Prostate gland (tissue), 2 donors: ENCODE results near the gene HERC3. TPM values are rescaled to one million over a fixed set of nuclear protein-coding genes. Genes with fewer than 3 reads are reported as not detected.
A peak's percentile ranks its signal among the peaks of the same experiment; 100 is the strongest.

Experiments
- DNase-seq: peaks from one replicate; pipeline ENCODE4 v3.0.0-alpha.2; 2019; ENCODE audit warnings: low spot score
- H3K27ac ChIP-seq, 2 donors: fragments of 200-600 bp; sonication (generic); 2 replicates each; pipeline ENCODE4 v1.5.1; 2017 to 2019
- H3K27me3 ChIP-seq: fragments of 200-600 bp; sonication (generic); replicated peaks from 2 replicates; pipeline ENCODE4 v1.5.1; 2019; ENCODE audit not compliant: insufficient read depth
- H3K36me3 ChIP-seq, 2 donors: fragments of 200-600 bp; sonication (generic); 1 replicate in 1 of 2; 2 replicates in 1 of 2; pipeline versions ENCODE4 v1.5.1 to v1.8.1; 2017 to 2019
- H3K4me1 ChIP-seq: fragments of 200-600 bp; sonication (generic); replicated peaks from 2 replicates; pipeline ENCODE4 v1.5.1; 2019
- H3K4me3 ChIP-seq, 2 donors: fragments of 200-600 bp; sonication (generic); 2 replicates each; pipeline ENCODE4 v1.5.1; 2017 to 2019
- H3K9me3 ChIP-seq: fragments of 200-600 bp; sonication (generic); 2 replicates; pipeline ENCODE4 v1.5.1; 2017
- POLR2A ChIP-seq: fragments of 450-650 bp; IDR thresholded peaks from one replicate; pipeline ENCODE4 v1.6.1; 2016; ENCODE audit warnings: antibody characterized with exemption, mild to moderate bottlenecking
- POLR2AphosphoS5 ChIP-seq: sonication (generic); formaldehyde crosslinking; IDR thresholded peaks from one replicate; pipeline ENCODE4 v1.6.1; 2017; ENCODE audit warnings: antibody characterized with exemption
- WGBS: methylation state at CpG from one replicate; pipeline ENCODE4 v1.1.5; 2018; 5-methylcytosine and 5-hydroxymethylcytosine counted together
- intact Hi-C: fragments of 100-400 bp; cut with DNase I; formaldehyde crosslinking; loops from one replicate; pipeline ENCODE4 v1.14.2; 2022
- total RNA-seq, 2 donors: library from RNA; depleted of rRNA; stranded (reverse); fragments of >200 nt; gene quantifications; one replicate each; pipeline ENCODE4 v1.1.0, GENCODE V29; 2016
- TF ChIP-seq, protein P1 (sequence below), 4 experiments: fragments of 200-600 bp in 2 of 4; fragments of 450-650 bp in 2 of 4; sonication (generic) in 2 of 4; IDR thresholded peaks; 1 replicate in 3 of 4; 2 replicates in 1 of 4; pipeline ENCODE4 v1.5.1; 2016 to 2019; ENCODE audit warnings: antibody characterized with exemption in 4 of 4, mild to moderate bottlenecking in 2 of 4, moderate library complexity in 2 of 4

The HERC3 gene
- total RNA-seq, 2 donors from 2014 or later: 36.5 to 42.2 TPM

DNA sequence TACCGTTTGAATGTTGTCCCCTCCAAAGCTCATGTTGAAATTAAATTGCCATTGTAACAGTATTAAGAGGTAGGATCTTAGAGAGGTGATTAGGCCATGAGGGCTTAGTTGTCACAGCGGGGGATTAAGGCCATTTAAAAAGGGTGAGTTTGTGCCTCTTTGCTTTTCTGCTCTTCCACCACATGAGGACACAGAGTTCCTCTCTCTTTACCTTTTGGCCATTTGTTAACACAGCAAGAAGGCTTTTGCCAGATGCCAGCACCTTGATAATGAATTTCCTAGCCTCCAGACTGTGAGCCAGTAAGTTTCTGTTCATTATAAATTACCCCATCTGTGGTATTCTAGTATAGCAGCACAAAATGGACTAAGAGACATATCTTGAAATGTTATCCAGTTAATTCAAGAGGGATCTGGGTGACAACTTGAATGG lies 7.8 kb upstream of the HERC3 start:
- TF ChIP-seq POLR2AphosphoS5 (no peak), POLR2A (no peak)
- TF ChIP-seq, protein P1, sequence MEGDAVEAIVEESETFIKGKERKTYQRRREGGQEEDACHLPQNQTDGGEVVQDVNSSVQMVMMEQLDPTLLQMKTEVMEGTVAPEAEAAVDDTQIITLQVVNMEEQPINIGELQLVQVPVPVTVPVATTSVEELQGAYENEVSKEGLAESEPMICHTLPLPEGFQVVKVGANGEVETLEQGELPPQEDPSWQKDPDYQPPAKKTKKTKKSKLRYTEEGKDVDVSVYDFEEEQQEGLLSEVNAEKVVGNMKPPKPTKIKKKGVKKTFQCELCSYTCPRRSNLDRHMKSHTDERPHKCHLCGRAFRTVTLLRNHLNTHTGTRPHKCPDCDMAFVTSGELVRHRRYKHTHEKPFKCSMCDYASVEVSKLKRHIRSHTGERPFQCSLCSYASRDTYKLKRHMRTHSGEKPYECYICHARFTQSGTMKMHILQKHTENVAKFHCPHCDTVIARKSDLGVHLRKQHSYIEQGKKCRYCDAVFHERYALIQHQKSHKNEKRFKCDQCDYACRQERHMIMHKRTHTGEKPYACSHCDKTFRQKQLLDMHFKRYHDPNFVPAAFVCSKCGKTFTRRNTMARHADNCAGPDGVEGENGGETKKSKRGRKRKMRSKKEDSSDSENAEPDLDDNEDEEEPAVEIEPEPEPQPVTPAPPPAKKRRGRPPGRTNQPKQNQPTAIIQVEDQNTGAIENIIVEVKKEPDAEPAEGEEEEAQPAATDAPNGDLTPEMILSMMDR (IDR thresholded peaks at IDR 0.05): no peak
- Histone ChIP-seq H3K27ac (peak overlapping the region in 1 of 2 donors; percentile 15), H3K27me3 (no peaks in the 10 kb centered on the region), H3K36me3 (no peaks in the 10 kb centered on the region), H3K4me3 (no peak overlapping the region), H3K4me1 (no peaks in the 10 kb centered on the region), H3K9me3 (no peaks in the 10 kb centered on the region)
- WGBS: 61% methylated on average over 2 of the region's 2 CpGs
- DNase-seq: no peak
- intact Hi-C loops: no loop called here

DNA sequence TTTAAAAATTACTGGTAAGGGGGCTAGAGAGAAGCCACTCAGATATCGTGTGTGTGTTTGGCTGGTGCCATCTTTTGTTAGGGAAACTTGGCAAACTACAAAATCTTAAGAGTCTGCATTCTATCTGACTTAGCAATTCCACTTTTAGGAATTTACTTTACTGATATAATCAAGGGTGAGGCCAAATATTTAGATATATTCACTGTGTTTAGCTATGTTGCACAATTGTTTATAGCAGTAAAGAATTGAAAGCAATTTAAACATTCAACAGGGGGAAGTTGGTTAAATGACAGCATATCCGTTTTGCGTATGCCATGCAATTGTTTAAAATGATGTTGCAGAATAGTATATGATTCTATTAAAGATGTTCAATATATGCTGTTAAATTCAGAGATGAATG lies 6.4 kb upstream of the HERC3 start:
- Histone ChIP-seq H3K27ac (no peak overlapping the region), H3K9me3 (no peaks in the 10 kb centered on the region), H3K4me3 (no peak overlapping the region), H3K36me3 (no peaks in the 10 kb centered on the region), H3K4me1 (no peaks in the 10 kb centered on the region), H3K27me3 (no peaks in the 10 kb centered on the region)
- no peak for DNase-seq
- TF ChIP-seq POLR2AphosphoS5: no peak
- TF ChIP-seq POLR2A: no peak
- TF ChIP-seq, protein P1 (IDR thresholded peaks at IDR 0.05): no peak
- 79% methylated on average over 3 of the region's 3 CpGs for WGBS
- intact Hi-C loops: no loop called here

- no peak for DNase-seq
- Histone ChIP-seq H3K27ac (no peak overlapping the region), H3K4me3 (no peak overlapping the region), H3K36me3 (no peaks in the 10 kb centered on the region), H3K27me3 (no peaks in the 10 kb centered on the region), H3K4me1 (no peaks in the 10 kb centered on the region), H3K9me3 (no peaks in the 10 kb centered on the region)
- intact Hi-C loops: no loop called here
- WGBS: 75% methylated on average over 1 of the region's 1 CpG
- TF ChIP-seq POLR2AphosphoS5 (no peak), POLR2A (no peak)
- TF ChIP-seq, protein P1 (IDR thresholded peaks at IDR 0.05): no peak
Observed at GRCh38 chr4:88587306-88587705, 5.0 kb upstream of the HERC3 start.

GRCh38 chr4:88592600-88593448 lies 544 bp downstream of the HERC3 start:
- DNase-seq: peak; percentile 82
- Histone ChIP-seq H3K36me3 (no peaks in the 10 kb centered on the region), H3K9me3 (no peaks in the 10 kb centered on the region), H3K27ac (peak overlapping the region; percentile 95 to 96), H3K4me1 (peaks cover 5% of the 10 kb centered on the region), H3K27me3 (no peaks in the 10 kb centered on the region), H3K4me3 (peak overlapping the region; percentile 87 to 99)
- intact Hi-C loops: loop anchor here (5.0 to 10.0 kb wide), 2 partner anchors 71 to 298 kb away; partner anchors contain the start of gene PYURF
- under 1% methylated on average over 54 of the region's 89 CpGs for WGBS
- TF ChIP-seq, protein P1 (IDR thresholded peaks at IDR 0.05): no peak
- TF ChIP-seq POLR2AphosphoS5: no peak
- TF ChIP-seq POLR2A: peak; percentile 87
